CD4-positive, alpha-beta T cell treated with Interleukin-15 for 1 hour (primary cell): ENCODE data around the gene RASSF3.
"Not testable (repeated sequence)": the region's sequence is repeated elsewhere in the genome, so short reads cannot be mapped to it uniquely, and the experiment has no call there.

Experiments used
- DNase-seq: peaks from one replicate; pipeline ENCODE4 v3.0.0-alpha.2; 2020

Gene RASSF3, protein sequence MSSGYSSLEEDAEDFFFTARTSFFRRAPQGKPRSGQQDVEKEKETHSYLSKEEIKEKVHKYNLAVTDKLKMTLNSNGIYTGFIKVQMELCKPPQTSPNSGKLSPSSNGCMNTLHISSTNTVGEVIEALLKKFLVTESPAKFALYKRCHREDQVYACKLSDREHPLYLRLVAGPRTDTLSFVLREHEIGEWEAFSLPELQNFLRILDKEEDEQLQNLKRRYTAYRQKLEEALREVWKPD

DNA sequence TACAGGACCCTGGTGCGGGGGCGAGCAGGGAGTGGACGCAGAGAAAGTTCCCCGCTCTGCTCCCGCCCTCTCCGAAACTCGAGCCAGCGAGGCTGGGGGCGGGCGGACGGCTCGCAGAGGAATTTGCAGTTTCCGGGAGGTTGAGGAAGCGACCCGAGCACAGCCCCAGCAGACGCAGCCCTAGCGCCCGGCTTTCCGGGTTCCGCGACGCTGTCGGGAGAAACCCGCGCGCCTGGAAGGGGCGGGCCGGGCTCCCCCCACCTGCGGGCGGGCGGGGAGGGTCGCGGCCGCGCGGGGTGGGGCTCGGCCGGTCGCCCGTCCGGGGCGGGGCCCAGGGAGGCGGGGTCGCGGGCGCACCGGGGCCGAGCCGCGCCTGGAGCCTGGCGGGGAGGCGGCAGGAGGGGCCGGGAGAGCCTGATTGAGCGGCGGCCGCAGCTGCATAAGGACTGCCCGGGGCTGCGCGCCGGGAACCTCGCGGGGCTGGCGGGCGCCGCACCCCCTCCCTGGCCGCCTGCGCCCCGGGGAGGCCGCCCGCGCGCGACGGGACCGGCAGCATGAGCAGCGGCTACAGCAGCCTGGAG is at the start of gene RASSF3:
Gene RASSF3, plus strand, starts transcription at position 417 of the 581 bp plus-strand sequence. Its CDS starts 138 bp downstream, at position 555.
- peak; percentile 77 for DNase-seq

DNA sequence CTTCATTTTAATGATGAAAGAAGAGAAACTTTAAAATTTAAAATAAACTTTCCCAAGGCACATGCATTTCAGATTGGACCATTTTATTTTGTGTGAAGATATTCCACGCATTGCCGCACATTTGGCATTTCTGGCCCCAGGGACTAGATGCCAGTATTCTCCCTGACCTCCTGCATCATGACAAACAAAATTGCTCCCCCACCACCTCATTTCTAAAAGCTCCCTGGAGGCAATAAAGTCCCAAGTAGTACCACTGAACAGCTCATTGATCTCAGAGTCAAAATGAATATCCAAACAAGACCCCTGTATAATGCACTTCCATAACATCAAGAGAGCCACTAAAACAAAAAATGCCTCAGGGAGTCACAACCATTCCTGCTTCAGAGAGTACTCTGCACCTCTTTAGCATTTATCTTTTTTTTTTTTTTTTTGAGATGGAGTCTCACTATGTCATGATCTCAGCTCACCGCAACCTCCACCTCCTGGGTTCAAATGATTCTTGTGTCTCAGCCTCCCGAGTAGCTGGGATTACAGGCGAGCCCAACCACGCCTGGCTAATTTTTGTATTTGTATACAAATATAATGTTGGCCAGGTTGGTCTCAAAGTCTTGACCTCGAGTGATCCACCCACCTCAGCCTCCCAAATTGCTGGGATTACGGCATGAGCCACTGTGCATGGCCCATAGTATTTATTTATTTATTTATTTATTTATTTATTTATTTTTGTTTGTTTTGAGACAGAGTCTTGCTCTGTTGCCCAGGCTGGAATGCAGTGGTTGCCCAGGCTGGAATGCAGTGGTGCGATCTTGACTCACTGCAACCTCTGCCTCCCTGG is 48.8 kb upstream of the RASSF3 start:
- no peak for DNase-seq

DNA sequence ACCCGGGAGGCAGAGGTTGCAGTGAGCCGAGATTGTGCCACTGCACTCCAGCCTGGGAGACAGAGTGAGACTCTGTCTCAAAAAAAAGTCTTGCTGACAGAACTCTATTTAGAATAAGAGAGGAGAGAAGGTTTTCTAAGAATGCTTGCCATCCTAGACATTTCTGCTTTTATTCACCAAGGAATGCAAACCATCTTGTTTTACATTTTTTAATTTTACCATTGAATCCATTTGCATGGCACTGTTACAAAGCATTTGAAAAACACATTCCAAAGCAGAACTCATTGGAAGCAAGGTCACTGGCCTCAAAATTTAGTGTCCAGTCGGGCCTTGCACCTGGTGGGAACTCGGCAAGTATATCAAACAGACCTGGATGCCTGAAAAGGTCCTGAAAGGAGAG is 44.2 kb upstream of the RASSF3 start:
- no peak for DNase-seq

DNA sequence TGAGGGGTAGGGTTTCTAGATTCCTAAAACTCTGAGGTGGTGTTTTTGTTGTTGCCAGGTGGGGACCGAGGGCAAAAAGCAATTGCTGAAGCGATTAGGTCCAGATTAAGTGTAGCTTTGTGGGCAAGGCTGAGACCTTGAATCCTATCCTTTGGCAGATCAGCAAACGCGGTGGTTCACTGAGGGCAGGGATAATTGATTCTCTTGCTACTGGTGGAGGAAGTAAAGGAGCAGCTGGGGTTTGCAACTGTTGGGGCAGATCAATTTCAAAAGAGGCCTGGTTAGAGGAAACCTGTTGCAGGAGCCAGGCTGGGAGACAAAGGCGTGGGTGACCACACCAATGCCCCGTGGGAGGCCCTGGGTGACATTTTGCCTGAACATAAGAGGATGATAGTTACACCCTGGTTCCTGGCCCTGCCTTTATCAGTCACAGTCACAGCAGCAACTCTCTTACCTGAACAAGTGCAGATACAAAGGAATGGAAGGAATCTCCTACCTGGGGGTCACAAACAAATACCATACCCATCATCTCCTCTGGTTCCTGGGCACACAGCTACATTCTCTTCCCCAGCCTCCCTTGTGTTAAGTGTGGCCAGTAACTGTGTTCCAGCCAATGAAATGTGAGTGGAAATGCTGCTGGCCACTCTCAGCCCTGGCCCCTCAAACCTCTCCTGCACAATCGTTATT is 43.3 kb upstream of the RASSF3 start:
- DNase-seq: no peak

DNA sequence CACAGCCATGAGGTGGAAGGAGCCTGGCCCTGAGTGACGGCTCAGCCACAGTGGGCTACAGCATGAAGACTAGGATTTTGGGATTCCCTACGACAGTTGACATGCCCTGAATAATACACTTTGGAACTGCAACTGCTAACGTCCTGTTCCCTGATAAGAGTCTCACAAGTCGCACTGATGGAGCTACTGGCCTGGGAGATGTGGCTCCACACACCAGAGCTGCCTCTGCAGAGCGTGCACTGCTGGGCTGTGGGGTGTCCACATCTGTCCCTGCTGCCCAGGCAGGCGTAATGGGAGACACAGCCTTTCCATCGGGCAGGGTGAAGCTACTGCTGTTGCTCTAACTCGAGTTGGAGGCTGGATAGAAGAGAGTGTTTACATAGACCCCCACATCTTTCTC is 42.7 kb upstream of the RASSF3 start:
- no peak for DNase-seq

DNA sequence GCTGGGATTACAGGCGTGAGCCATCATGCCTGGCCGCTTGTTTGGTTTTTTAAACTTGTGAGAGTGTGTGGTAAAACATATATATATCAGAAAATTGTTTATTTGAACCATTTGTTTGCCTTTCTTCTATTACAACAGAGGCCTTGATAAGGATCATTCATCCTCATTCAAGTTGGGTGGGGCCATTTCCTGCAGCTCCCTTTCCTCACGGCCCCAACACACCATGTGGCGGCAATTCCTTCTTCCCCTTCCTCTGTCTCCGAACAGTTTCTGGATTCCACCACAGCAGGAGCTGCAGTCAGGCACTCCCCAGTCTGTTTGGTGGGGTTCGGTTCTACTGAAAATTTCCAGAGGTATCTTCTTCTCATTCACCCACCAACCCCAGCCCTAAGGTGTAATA is 42.0 kb upstream of the RASSF3 start:
- DNase-seq: no peak

DNA sequence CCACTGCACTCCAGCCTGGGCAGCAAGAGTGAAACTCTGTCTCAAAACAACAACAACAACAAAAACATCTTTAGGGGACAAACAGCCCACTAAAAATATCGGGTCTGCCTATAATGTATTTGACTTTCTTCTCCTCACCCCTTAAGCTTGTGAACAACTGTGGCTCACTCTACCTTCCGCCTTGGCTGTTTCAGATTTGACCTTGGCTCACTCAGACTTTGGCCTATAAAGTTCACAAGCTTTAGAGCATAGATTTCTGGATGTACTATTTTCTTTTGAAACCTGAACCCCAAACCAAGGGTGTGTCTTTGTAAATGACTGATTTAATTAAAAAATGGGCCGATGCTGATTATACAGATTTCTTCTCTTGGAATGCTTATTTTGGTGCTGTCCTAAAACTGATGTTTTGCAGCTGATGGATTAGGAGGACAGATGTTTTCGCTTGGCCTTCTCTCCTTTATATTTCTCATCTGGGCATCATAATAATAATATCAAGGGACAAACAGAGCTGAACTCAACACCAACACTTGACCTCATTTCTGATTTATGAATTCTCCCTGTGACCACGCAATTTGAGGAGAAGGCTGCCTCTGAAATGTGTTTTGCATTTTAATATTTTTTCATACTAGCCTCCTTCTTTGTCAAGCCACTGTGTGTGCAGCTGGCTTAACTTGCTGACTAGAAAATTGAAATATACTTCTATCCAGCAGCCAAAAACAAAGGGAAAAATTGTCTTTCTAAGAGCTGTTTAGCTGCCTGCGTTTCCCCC is 40.2 kb upstream of the RASSF3 start:
- DNase-seq: no peak

DNA sequence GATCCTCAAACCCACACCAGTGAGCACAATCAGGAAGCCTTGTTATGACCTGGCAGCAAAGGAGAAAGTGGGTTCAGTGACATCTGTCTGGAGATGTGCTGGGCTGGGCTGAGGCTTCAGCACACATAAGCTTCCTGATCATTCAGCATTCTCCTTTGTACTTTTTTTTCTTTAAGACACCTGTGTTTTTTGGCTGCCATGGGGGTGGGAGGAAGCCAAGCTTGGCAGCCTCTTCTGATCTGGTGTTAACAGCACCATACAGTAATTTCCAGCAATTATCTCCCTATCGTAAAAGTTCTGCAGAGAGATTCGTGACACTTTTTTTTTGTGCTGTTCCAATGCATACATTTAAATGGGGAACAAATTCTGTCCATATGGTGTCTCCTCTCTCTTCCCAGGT is 38.9 kb upstream of the RASSF3 start:
- no peak for DNase-seq

DNA sequence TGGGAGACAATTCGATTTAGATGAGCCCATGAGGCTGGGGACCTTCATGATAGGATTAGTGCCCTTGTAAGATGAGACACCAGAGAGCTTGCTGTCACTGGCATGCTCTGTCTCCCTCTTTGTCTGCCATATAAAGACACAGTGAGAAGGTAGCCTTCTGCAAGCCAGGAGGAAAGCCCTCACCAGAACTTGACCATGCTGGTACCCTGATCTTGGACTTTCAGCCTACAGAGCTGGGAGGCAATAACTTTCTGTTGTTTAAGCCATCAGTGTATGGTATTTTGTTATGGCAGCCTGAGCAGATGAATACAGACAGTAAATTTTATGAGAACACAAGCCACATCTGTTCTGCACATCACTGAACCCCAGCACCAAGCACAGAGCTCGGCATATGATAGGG is 38.1 kb upstream of the RASSF3 start:
- no peak for DNase-seq

DNA sequence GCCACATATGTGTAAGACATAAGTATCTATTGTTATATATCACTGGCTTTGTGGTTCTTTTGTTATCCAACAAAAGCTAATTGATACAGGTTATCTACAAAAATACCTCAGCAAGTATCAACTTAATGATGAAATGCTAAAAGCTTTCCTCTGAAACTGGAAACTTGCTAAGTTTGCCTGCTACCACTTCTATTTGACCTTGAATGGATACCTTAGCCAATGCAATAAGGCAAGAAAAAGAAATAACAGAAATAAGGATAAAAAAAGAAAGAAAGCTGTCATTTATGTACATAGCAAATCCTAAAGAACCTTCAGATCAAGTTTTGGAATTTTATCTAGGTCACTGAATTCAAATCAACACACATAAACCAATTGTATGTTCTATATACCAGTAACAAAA is 35.5 kb upstream of the RASSF3 start:
- DNase-seq: no peak

DNA sequence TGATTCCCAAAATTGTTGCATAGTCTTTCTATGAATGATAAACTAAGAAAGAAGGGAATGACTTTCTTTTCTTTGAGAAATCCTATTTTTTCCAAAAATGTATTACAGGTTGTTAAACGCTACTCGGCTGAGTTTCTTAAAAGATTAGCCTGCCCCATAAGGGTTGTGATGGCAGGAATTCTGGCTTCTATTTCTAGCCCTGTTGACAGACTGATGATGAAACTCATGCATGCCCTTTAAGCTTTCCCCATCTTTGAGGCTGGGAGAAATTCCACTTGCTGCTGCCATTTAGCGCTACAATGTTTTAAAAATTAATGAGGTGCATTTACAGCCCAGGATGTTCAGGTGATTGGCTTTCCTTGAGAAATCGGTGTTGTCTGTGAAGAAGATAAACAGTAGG is 33.2 kb upstream of the RASSF3 start:
- DNase-seq: no peak

DNA sequence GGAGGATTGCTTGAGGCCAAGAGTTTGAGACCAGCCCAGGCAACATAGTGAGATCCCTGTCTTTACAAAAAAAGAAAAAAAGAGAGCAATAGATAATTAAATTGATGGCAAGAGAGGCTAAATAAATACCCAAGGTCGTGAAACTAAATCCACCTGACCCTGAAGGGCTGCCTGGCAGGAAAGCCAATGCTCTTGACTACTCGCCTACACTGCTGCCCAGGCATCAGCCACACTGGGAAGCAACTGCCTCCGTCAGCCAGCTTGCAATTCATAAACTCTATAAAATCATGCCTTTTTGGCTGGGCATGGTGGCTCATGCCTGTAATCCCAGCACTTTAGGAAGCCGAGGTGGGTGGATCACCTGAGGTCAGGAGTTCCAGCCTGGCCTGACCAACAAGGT is 31.7 kb upstream of the RASSF3 start:
- DNase-seq: no peak

DNA sequence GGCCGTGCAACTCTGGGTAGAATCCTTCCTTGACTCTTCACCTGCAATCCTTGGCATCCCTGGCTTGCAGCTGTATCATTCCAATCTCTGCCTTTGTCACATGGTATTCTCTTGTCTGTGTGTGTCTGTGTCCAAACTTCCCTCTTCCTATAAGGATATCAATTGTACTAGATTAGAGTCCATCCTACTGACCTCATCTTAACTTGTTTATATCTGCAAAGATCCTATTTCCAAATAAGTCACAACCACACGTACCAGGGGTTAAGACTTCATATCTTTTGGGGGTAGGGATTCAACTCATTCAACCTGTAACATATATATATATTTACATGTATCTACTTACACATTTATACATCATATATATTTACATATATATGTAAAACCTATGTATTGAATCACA is 29.6 kb upstream of the RASSF3 start:
- no peak for DNase-seq

DNA sequence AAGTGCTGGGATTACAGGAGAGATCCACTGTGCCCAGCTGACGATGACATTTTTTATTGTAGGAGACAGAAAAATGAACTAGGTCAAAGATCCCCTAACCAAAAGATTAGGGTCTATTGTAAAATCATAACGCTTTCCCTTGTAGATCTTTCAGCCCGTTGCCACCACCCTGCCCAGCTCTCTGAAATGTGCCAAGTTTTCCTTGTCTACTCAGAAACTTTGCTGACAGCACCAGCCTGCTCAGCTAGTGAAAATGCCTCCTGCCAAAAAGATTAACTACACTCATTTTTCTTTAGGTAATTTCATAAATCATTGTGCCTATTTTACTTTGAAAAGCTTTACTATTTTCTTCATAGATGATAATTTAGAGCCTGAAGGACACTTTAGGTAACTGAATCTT is 28.2 kb upstream of the RASSF3 start:
- no peak for DNase-seq

DNA sequence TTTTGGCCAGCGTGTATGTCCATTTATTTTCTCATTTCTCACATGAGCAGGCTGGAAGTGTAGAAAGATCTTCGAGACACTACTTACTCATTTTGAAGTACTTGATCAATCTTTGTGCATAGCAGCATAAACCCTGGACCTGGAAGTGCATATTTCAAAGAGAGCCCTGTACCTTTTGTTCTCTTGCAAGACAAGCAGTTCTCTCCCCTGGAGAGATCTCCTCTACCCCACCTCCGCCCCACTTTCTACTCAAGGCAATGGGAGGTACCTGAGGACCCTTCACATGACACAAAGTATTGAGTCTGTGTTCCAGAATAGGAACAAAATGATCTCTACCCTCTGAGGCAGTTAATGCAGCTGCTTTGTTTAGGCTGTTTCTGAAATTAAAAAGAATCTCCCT is 27.4 kb upstream of the RASSF3 start:
- no peak for DNase-seq

DNA sequence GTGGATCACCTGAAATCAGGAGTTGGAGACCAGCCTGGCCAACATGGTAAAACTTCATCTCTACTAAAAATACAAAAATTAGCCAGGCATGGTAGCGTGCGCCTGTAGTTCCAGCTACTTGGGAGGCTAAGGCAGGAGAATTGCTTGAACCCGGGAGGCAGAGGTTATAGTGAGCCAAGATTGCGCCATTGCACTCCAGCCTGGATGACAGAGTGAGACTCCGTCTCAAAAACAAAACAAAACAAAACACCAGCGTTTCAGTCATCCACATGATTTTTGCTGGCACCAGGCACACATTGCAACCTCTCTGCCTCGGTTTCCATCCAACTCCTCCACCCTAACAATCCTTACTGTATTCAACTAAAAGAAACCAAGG is 26.9 kb upstream of the RASSF3 start:
- not testable (repeated sequence) for DNase-seq

DNA sequence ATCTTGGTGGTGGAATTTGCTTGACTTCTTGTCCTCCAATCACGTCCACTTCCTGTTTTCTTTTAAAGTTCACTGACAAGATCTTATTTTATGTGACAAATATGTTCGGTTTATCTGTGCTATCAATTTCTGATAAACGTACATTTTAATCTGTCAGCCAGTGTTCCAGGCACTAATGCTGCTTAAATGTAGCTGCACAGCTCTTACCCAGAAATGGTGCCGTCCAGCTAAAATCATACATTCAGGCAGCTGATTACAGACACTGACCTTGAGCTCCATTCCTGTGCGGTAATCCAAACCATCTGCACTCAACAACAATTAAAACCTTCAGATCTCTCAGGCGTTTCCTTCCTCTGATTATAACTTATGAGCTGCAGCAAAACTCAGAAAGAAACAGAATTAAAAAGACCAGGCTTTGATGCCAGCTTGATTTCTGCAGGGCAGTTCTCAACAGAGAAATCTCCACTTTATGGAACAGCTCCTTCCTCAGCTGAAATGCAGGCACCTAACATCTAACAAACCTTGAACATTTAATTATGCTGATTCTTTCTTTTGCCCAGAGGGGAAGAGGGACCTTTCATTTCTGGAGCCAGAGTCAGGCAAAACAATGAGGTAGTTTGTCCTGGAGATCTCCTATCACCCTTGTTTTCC is 26.4 kb upstream of the RASSF3 start:
- no peak for DNase-seq

DNA sequence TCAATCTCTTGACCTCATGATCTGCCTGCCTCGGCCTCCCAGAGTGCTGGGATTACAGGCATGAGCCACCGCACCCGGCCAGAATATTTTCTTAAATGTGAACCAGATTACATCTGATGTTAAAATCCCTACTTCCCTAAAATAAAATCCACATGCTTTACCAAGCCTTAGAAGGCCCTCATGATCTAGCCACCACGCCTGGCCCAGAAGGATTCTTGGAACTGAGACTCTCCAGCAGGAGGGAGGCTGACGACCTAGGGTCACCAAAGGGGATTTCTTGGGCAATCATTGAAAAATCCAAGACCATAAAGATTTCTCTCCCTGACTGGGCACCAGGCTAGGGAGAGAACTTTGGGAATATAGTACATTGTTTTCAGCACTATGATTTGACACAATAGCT is 25.2 kb upstream of the RASSF3 start:
- DNase-seq: no peak

DNA sequence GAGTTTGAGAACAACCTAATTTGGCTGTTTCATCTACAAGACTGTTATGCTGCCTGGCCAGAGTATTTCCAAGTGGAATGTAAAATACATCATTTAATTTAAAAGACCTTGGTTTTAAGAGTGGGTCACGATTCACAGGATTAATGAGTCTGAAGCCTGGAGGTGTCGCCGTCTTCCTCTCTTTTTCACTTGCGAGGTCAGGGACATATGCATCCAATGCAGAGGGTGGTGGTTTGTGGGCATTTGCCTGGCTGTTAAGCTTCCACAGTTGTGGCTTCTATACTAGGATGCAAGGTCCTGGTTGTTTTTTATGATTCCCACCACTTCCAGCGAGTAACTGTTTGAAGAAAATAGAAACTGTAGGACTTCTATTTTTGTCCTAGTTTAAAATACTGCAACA is 22.8 kb upstream of the RASSF3 start:
- DNase-seq: no peak

DNA sequence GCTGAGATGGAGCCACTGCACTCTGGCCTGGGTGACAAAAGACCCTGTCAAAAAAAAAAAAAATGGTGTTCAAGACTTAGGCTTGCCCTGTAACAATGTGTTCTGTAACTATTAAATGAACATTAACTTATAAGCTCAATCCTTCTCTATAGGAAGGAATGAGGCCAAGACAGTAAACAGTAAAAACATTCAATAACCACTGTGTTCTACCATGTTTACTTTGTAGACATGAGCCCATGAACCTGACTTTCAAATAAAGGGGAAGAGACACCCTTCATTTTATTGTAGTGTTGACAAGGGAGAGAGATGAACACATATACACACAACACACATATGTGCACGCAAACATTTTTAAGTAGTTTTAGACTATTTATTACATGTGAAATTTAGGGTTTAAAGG is 20.1 kb upstream of the RASSF3 start:
- DNase-seq: no peak

DNA sequence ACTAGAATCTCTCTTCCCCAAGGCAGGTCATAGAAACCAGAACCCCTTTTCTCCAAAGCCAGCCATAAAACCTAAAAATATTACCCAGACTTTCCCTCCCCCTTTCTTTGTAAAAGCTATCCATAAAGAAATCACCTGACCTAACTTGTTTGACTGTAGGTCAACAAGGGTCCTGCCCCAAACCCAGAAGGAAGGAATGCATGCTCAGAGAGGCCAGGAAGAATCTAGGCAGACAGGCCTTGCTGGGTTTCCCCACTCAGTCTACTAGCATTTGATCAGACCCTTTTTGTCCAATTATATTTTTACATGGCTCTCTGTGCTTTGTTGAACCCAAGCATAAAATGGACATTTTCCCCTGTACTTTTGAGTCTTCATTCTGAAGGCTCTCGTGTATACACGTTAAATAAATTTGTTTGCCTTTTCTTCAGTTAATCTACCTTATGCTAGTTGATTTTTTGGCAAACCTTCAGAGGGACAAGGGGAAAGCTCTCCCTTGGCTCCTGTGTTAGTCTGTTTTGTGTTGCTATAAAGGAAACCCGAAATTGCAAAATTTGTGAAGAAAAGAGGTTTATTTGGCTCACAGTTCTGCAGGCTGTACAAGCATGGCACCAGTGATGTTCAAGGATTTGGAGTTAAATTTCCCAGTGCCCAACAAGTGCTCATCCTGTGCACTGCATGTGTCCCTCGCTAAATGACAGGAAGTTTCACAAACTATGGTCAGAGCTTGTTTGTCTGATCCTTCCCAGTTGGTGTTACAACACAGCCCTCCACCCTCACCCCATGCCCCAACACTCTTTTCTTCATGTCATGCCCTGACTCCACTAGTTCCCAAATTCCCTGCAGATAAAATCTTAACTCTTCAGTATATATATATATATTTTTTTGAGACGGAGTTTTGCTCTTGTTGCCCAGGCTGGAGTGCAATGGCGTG is 14.2 kb upstream of the RASSF3 start:
- no peak for DNase-seq
